IMR-90 (cell line): ENCODE results near the gene TNS3. TPM values are rescaled to one million over a fixed set of nuclear protein-coding genes. Genes with fewer than 3 reads are reported as not detected.

Source experiments
- CEBPB ChIP-seq: IDR thresholded peaks from 2 replicates; pipeline ENCODE4 v1.6.1; 2012; ENCODE audit warnings: low read depth, low read length, improper control_type of control experiment
- MAZ ChIP-seq: IDR thresholded peaks from 2 replicates; pipeline ENCODE4 v1.6.1; 2012; ENCODE audit warnings: low read depth, mild to moderate bottlenecking, low read length, improper control_type of control experiment, moderate library complexity, borderline replicate concordance
- RCOR1 ChIP-seq: IDR thresholded peaks from 2 replicates; pipeline ENCODE4 v1.6.1; 2012; ENCODE audit warnings: mild to moderate bottlenecking, low read length, improper control_type of control experiment; ENCODE audit not compliant: insufficient replicate concordance
- polyA plus RNA-seq, 3 experiments: library from polyadenylated mRNA; depleted of rRNA; stranded (reverse); fragments of >200 nt; gene quantifications; 2 replicates each; pipeline ENCODE4 v1.2.3, GENCODE V29; 2012; ENCODE audit warnings: low replicate concordance in 1 of 3
- total RNA-seq: library from RNA; depleted of rRNA; stranded (reverse); fragments of >200 nt; gene quantifications from 2 replicates; pipeline ENCODE4 v1.2.3, GENCODE V29; 2012

TNS3 gene
- total and polyA plus RNA-seq, 2 of the 4 experiments (the other 2 are of a cell fraction) = 64.3 to 79.2 TPM

- TF ChIP-seq RCOR1 = no peak
- no peak for TF ChIP-seq CEBPB
- TF ChIP-seq MAZ = peak; percentile 97; the same call in 1 of the 2 replicates
These were observed 327.6 kb downstream of the TNS3 start (continued) for GRCh38 chr7:47254081-47254977.
